HG03175 (cell line): ENCODE results near the gene SLC25A23.
"Not testable (repeated sequence)": the region's sequence is repeated elsewhere in the genome, so short reads cannot be mapped to it uniquely, and the experiment has no call there.

Source experiments
- ATAC-seq: cut with Tn5 transposase; IDR thresholded peaks from one replicate; pipeline ENCODE4 v1.9.1; 2021; ENCODE audit warnings: mild to moderate bottlenecking, moderate library complexity; ENCODE audit not compliant: unreplicated experiment

SLC25A23 gene

GRCh38 chr19:6457958-6458694 is 1.5 kb downstream of the SLC25A23 start:
- ATAC-seq, result no peak

GRCh38 chr19:6455924-6456323 is 3.7 kb downstream of the SLC25A23 start:
- no peak for ATAC-seq

GRCh38 chr19:6453951-6454565 is 5.5 kb downstream of the SLC25A23 start:
- ATAC-seq, result no peak

- ATAC-seq, result no peak
These were observed 6.7 kb downstream of the SLC25A23 start for GRCh38 chr19:6452899-6453298.

GRCh38 chr19:6452223-6452614 is 7.4 kb downstream of the SLC25A23 start:
- ATAC-seq, result no peak

GRCh38 chr19:6451583-6452222 is 7.9 kb downstream of the SLC25A23 start:
- no peak for ATAC-seq

GRCh38 chr19:6450166-6450565 is 9.4 kb downstream of the SLC25A23 start:
- ATAC-seq, result no peak

- no peak for ATAC-seq
These were observed 11.5 kb downstream of the SLC25A23 start for GRCh38 chr19:6448045-6448444.

GRCh38 chr19:6446452-6446851 is 13.1 kb downstream of the SLC25A23 start:
- no peak for ATAC-seq

- no peak for ATAC-seq
These were observed 15.6 kb downstream of the SLC25A23 start for GRCh38 chr19:6443986-6444385.

GRCh38 chr19:6442087-6442688 is 17.4 kb downstream of the SLC25A23 start:
- no peak for ATAC-seq

GRCh38 chr19:6440905-6441304 is 18.7 kb downstream of the SLC25A23 start:
- no peak for ATAC-seq

- ATAC-seq, result no peak
These were observed 19.8 kb downstream of the SLC25A23 start for GRCh38 chr19:6439743-6440142.

- no peak for ATAC-seq
These were observed 25.9 kb downstream of the SLC25A23 start, which contains the start of gene SLC25A41 for GRCh38 chr19:6433663-6434062. TSS of gene SLC25A41 (minus strand) at chr19:6433763. CDS start at chr19:6433693, 70 bp downstream.

- ATAC-seq, result no peak
These were observed 26.4 kb downstream of the SLC25A23 start for GRCh38 chr19:6433165-6433564.

GRCh38 chr19:6431891-6432290 is 27.7 kb downstream of the SLC25A23 start:
- ATAC-seq, result no peak

GRCh38 chr19:6429419-6430221 is 30.0 kb downstream of the SLC25A23 start:
- ATAC-seq, result no peak

- ATAC-seq, result not testable (repeated sequence)
These were observed 30.7 kb downstream of the SLC25A23 start for GRCh38 chr19:6428692-6429418.

- ATAC-seq, result no peak
These were observed 32.5 kb downstream of the SLC25A23 start for GRCh38 chr19:6427131-6427530.
